CD8-positive, alpha-beta memory T cell (primary cell): Measurements from ENCODE around the gene AKAP10. TPM values are rescaled to one million over a fixed set of nuclear protein-coding genes. Genes with fewer than 3 reads are reported as not detected.
A peak's percentile ranks its signal among the peaks of the same experiment; 100 is the strongest.
"Not testable (repeated sequence)": the region's sequence is repeated elsewhere in the genome, so short reads cannot be mapped to it uniquely, and the experiment has no call there.

Experiments
- CTCF ChIA-PET: fragments of 350-600 bp; sonication (Branson Sonifier 250); formaldehyde crosslinking; loops from one replicate; lab custom pipeline; 2021; ENCODE audit warnings: antibody characterized with exemption; lab: Charles Lee
- POLR2A ChIA-PET: fragments of 350-600 bp; sonication (Branson Sonifier 250); formaldehyde crosslinking; loops from one replicate; lab custom pipeline; 2021; ENCODE audit warnings: antibody characterized with exemption; lab: Charles Lee
- DNase-seq, 5 donors: peaks; one replicate each; pipeline versions ENCODE4 v3.0.0 to v3.0.0-alpha.2; 2020 to 2022; ENCODE audit warnings: mixed read lengths in 1 of 5
- H3K27ac ChIP-seq: one replicate; pipeline ENCODE4 v1.7.0; 2013; ENCODE audit warnings: low read depth, mild to moderate bottlenecking, low read length, moderate library complexity
- H3K27me3 ChIP-seq: 2 replicates; pipeline ENCODE4 v1.7.0; 2013; ENCODE audit warnings: low read length, mild to moderate bottlenecking; ENCODE audit not compliant: insufficient read depth, poor library complexity, severe bottlenecking
- H3K36me3 ChIP-seq: 2 replicates; pipeline ENCODE4 v1.7.0; 2013; ENCODE audit warnings: mild to moderate bottlenecking, low read length, moderate library complexity; ENCODE audit not compliant: insufficient read depth
- H3K4me1 ChIP-seq: 2 replicates; pipeline ENCODE4 v1.7.0; 2013; ENCODE audit warnings: mild to moderate bottlenecking, low read length, moderate library complexity; ENCODE audit not compliant: insufficient read depth
- H3K4me3 ChIP-seq: 2 replicates; pipeline ENCODE4 v1.7.0; 2013; ENCODE audit warnings: mild to moderate bottlenecking, low read length
- H3K9me3 ChIP-seq: 2 replicates; pipeline ENCODE4 v1.7.0; 2013; ENCODE audit warnings: mild to moderate bottlenecking, low read length
- H3K27ac Mint-ChIP-seq, 8 donors: one replicate each; pipeline ENCODE4 v1.8.0; 2020 to 2021; ENCODE audit warnings: mixed read lengths in 8 of 8, mild to moderate bottlenecking in 6 of 8, inconsistent platforms in 3 of 8, moderate library complexity in 3 of 8
- H3K27me3 Mint-ChIP-seq, 2 donors: one replicate each; pipeline ENCODE4 v1.8.0; 2020 to 2021; ENCODE audit warnings: mixed read lengths in 2 of 2, mild to moderate bottlenecking in 1 of 2, moderate library complexity in 1 of 2
- H3K36me3 Mint-ChIP-seq, 3 donors: one replicate each; pipeline ENCODE4 v1.8.0; 2020 to 2021; ENCODE audit warnings: mixed read lengths in 3 of 3, inconsistent platforms in 1 of 3, mild to moderate bottlenecking in 1 of 3
- H3K4me1 Mint-ChIP-seq, 3 donors: one replicate each; pipeline ENCODE4 v1.8.0; 2020 to 2021; ENCODE audit warnings: mixed read lengths in 3 of 3, inconsistent platforms in 1 of 3, mild to moderate bottlenecking in 1 of 3
- H3K4me3 Mint-ChIP-seq, 7 donors: one replicate each; pipeline ENCODE4 v1.8.0; 2020 to 2021; ENCODE audit warnings: mixed read lengths in 7 of 7, mild to moderate bottlenecking in 6 of 7, moderate library complexity in 4 of 7, inconsistent platforms in 2 of 7
- H3K9me3 Mint-ChIP-seq, 5 donors: one replicate each; pipeline ENCODE4 v1.8.0; 2020 to 2022; ENCODE audit warnings: mixed read lengths in 5 of 5, mild to moderate bottlenecking in 3 of 5, moderate library complexity in 2 of 5, inconsistent platforms in 1 of 5
- polyA plus RNA-seq: library from polyadenylated mRNA; unstranded; fragments of 300-500 nt; fragmentation: Illumina TruSeq; gene quantifications from one replicate; pipeline ENCODE4 v1.2.3, GENCODE V29; 2021
- total RNA-seq, 2 experiments: library from RNA; stranded (reverse); gene quantifications; one replicate each; pipeline ENCODE4 v1.2.3, GENCODE V29; 2021

AKAP10 gene
- total and polyA plus RNA-seq, 3 experiments from 2014 or later = 24.1 to 32.6 (median 31.7) TPM

GRCh38 chr17:19973156-19973555 lies 4.5 kb downstream of the AKAP10 start:
- DNase-seq = no peak
- H3K4me3 ChIP-seq = no peak overlapping the region
- peaks cover 0 to 62% (median 16%) of the 10 kb centered on the region in 3 donors for H3K36me3 Mint-ChIP-seq
- ChIA-PET CTCF (interaction anchor here (2.3 kb wide), 1 partner anchor 20 kb away, joined by 7 read pairs; no protein-coding TSS in a partner anchor), POLR2A (no interaction called here)
- peaks cover 57 to 79% (median 77%) of the 10 kb centered on the region in 3 donors for H3K4me1 Mint-ChIP-seq
- peak overlapping the region in 4 of 8 donors; percentile 9 to 81 (median 26) for H3K27ac Mint-ChIP-seq
- no peak overlapping the region for H3K27ac ChIP-seq
- no peak overlapping the region for H3K4me3 Mint-ChIP-seq
- no peaks in the 10 kb centered on the region for H3K27me3 Mint-ChIP-seq
- H3K9me3 Mint-ChIP-seq = no peaks in the 10 kb centered on the region
- H3K4me1 ChIP-seq = peaks cover 26% of the 10 kb centered on the region
- H3K36me3 ChIP-seq = no peaks in the 10 kb centered on the region
- H3K9me3 ChIP-seq = no peaks in the 10 kb centered on the region
- no peaks in the 10 kb centered on the region for H3K27me3 ChIP-seq

GRCh38 chr17:19962954-19963353 lies 14.7 kb downstream of the AKAP10 start:
- H3K4me1 ChIP-seq, H3K4me3 ChIP-seq, H3K27ac ChIP-seq, H3K9me3 Mint-ChIP-seq, POLR2A ChIA-PET, H3K4me3 Mint-ChIP-seq, DNase-seq, H3K9me3 ChIP-seq, H3K27me3 Mint-ChIP-seq, H3K36me3 ChIP-seq, H3K27me3 ChIP-seq, CTCF ChIA-PET: not testable (repeated sequence)
- Mint-ChIP-seq H3K4me1 (peaks cover 35 to 54% (median 48%) of the 10 kb centered on the region in 3 donors), H3K36me3 (peaks cover 4 to 74% (median 21%) of the 10 kb centered on the region in 3 donors), H3K27ac (peak overlapping the region in 1 of 8 donors; percentile 12)

GRCh38 chr17:19958023-19958422 lies 19.6 kb downstream of the AKAP10 start:
- peaks cover 14% of the 10 kb centered on the region for H3K36me3 ChIP-seq
- peaks cover 11% of the 10 kb centered on the region for H3K4me1 ChIP-seq
- Mint-ChIP-seq H3K4me1 (peaks cover 43 to 59% (median 57%) of the 10 kb centered on the region in 3 donors), H3K27ac (peak overlapping the region in 4 of 8 donors; percentile 35 to 94 (median 46)), H3K36me3 (peaks cover 15 to 82% (median 24%) of the 10 kb centered on the region in 3 donors), H3K9me3 (no peaks in the 10 kb centered on the region), H3K27me3 (no peaks in the 10 kb centered on the region), H3K4me3 (peak overlapping the region in 1 of 7 donors; percentile 42)
- no peak overlapping the region for H3K4me3 ChIP-seq
- ChIA-PET POLR2A (no interaction called here), CTCF (no interaction called here)
- no peaks in the 10 kb centered on the region for H3K9me3 ChIP-seq
- no peak overlapping the region for H3K27ac ChIP-seq
- no peak for DNase-seq
- H3K27me3 ChIP-seq = no peaks in the 10 kb centered on the region

GRCh38 chr17:19955099-19955498 lies 22.5 kb downstream of the AKAP10 start:
- Mint-ChIP-seq H3K27ac (peak overlapping the region in 2 of 8 donors; percentile 22 to 24), H3K27me3 (no peaks in the 10 kb centered on the region), H3K4me1 (peaks cover 44 to 61% (median 58%) of the 10 kb centered on the region in 3 donors), H3K9me3 (no peaks in the 10 kb centered on the region), H3K36me3 (peaks cover 16 to 67% (median 22%) of the 10 kb centered on the region in 3 donors), H3K4me3 (peak overlapping the region in 1 of 7 donors; percentile 12)
- H3K9me3 ChIP-seq = no peaks in the 10 kb centered on the region
- no peak overlapping the region for H3K4me3 ChIP-seq
- DNase-seq = no peak
- no peak overlapping the region for H3K27ac ChIP-seq
- ChIA-PET CTCF (no interaction called here), POLR2A (no interaction called here)
- peaks cover 11% of the 10 kb centered on the region for H3K4me1 ChIP-seq
- no peaks in the 10 kb centered on the region for H3K27me3 ChIP-seq
- peaks cover 14% of the 10 kb centered on the region for H3K36me3 ChIP-seq

- H3K27me3 Mint-ChIP-seq, H3K27ac ChIP-seq, H3K9me3 ChIP-seq, CTCF ChIA-PET, H3K4me3 ChIP-seq, POLR2A ChIA-PET, H3K27me3 ChIP-seq, H3K9me3 Mint-ChIP-seq, DNase-seq: not testable (repeated sequence)
- peak overlapping the region in 1 of 7 donors; percentile 28 for H3K4me3 Mint-ChIP-seq
- peak overlapping the region in 2 of 8 donors; percentile 21 to 72 for H3K27ac Mint-ChIP-seq
- peaks cover 54 to 69% (median 67%) of the 10 kb centered on the region in 3 donors for H3K4me1 Mint-ChIP-seq
- Histone ChIP-seq H3K36me3 (peaks cover 14% of the 10 kb centered on the region), H3K4me1 (peaks cover 16% of the 10 kb centered on the region)
- H3K36me3 Mint-ChIP-seq = peaks cover 21 to 66% (median 24%) of the 10 kb centered on the region in 3 donors
Measured at GRCh38 chr17:19951411-19951810, 26.2 kb downstream of the AKAP10 start.

- H3K9me3 ChIP-seq, H3K4me3 Mint-ChIP-seq, H3K27ac ChIP-seq, CTCF ChIA-PET, H3K4me3 ChIP-seq, POLR2A ChIA-PET, DNase-seq, H3K27me3 ChIP-seq, H3K27me3 Mint-ChIP-seq, H3K27ac Mint-ChIP-seq, H3K9me3 Mint-ChIP-seq: not testable (repeated sequence)
- Mint-ChIP-seq H3K36me3 (peaks cover 19 to 64% (median 21%) of the 10 kb centered on the region in 3 donors), H3K4me1 (peaks cover 48 to 63% (median 60%) of the 10 kb centered on the region in 3 donors)
- peaks cover 14% of the 10 kb centered on the region for H3K36me3 ChIP-seq
- peaks cover 11% of the 10 kb centered on the region for H3K4me1 ChIP-seq
Measured at GRCh38 chr17:19950624-19951195, 26.9 kb downstream of the AKAP10 start.

- H3K36me3 Mint-ChIP-seq = peaks cover 14 to 66% (median 24%) of the 10 kb centered on the region in 3 donors
- ChIA-PET POLR2A (no interaction called here), CTCF (no interaction called here)
- peak overlapping the region in 2 of 7 donors; percentile 7 to 28 for H3K4me3 Mint-ChIP-seq
- Histone ChIP-seq H3K4me3 (no peak overlapping the region), H3K9me3 (no peaks in the 10 kb centered on the region), H3K4me1 (peaks cover 14% of the 10 kb centered on the region), H3K36me3 (peaks cover 14% of the 10 kb centered on the region), H3K27me3 (no peaks in the 10 kb centered on the region), H3K27ac (no peak overlapping the region)
- H3K4me1 Mint-ChIP-seq = peaks cover 50 to 66% (median 63%) of the 10 kb centered on the region in 3 donors
- H3K9me3 Mint-ChIP-seq = no peaks in the 10 kb centered on the region
- peak overlapping the region in 6 of 8 donors; percentile 8 to 82 (median 54) for H3K27ac Mint-ChIP-seq
- DNase-seq = no peak
- no peaks in the 10 kb centered on the region for H3K27me3 Mint-ChIP-seq
Measured at GRCh38 chr17:19948116-19948943, 29.3 kb downstream of the AKAP10 start.

- no peak for DNase-seq
- H3K27me3 Mint-ChIP-seq = no peaks in the 10 kb centered on the region
- CTCF ChIA-PET = no interaction called here
- no peaks in the 10 kb centered on the region for H3K9me3 Mint-ChIP-seq
- peaks cover 14% of the 10 kb centered on the region for H3K36me3 ChIP-seq
- H3K4me1 Mint-ChIP-seq = peaks cover 52 to 69% (median 64%) of the 10 kb centered on the region in 3 donors
- H3K4me3 ChIP-seq = no peak overlapping the region
- POLR2A ChIA-PET = no interaction called here
- no peaks in the 10 kb centered on the region for H3K27me3 ChIP-seq
- no peak overlapping the region for H3K27ac ChIP-seq
- peaks cover 17% of the 10 kb centered on the region for H3K4me1 ChIP-seq
- peaks cover 10 to 71% (median 19%) of the 10 kb centered on the region in 3 donors for H3K36me3 Mint-ChIP-seq
- no peak overlapping the region for H3K27ac Mint-ChIP-seq
- no peak overlapping the region for H3K4me3 Mint-ChIP-seq
- no peaks in the 10 kb centered on the region for H3K9me3 ChIP-seq
Measured at GRCh38 chr17:19946921-19947320, 30.7 kb downstream of the AKAP10 start.
